GM18511 (cell line): ENCODE data around the gene DDI2.
"Not testable (repeated sequence)": the region's sequence is repeated elsewhere in the genome, so short reads cannot be mapped to it uniquely, and the experiment has no call there.

Experiments used
- ATAC-seq: cut with Tn5 transposase; IDR thresholded peaks from one replicate; pipeline ENCODE4 v1.9.1; 2021; ENCODE audit warnings: mild to moderate bottlenecking, moderate library complexity; ENCODE audit not compliant: unreplicated experiment

The DDI2 gene

GRCh38 chr1:15676688-15677661 lies 59.7 kb downstream of the DDI2 start:
- ATAC-seq, result no peak

GRCh38 chr1:15678578-15678977 lies 61.3 kb downstream of the DDI2 start:
- no peak for ATAC-seq

GRCh38 chr1:15680131-15680530 lies 62.9 kb downstream of the DDI2 start:
- ATAC-seq, result no peak

- ATAC-seq, result no peak
These were observed 63.5 kb downstream of the DDI2 start for GRCh38 chr1:15680561-15681348.

- no peak for ATAC-seq
These were observed 64.4 kb downstream of the DDI2 start for GRCh38 chr1:15681349-15682292.

GRCh38 chr1:15682936-15683341 lies 65.7 kb downstream of the DDI2 start:
- no peak for ATAC-seq

- ATAC-seq, result no peak
These were observed 66.2 kb downstream of the DDI2 start for GRCh38 chr1:15683345-15684039.

- no peak for ATAC-seq
These were observed 66.8 kb downstream of the DDI2 start, which contains the start of gene PLEKHM2 for GRCh38 chr1:15684042-15684461. TSS of gene PLEKHM2 (plus strand) at chr1:15684320. CDS start at chr1:15684559, 239 bp downstream.

GRCh38 chr1:15684468-15685291 lies 67.4 kb downstream of the DDI2 start:
- ATAC-seq, result no peak

GRCh38 chr1:15685820-15686219 lies 68.6 kb downstream of the DDI2 start:
- no peak for ATAC-seq

GRCh38 chr1:15687446-15687845 lies 70.2 kb downstream of the DDI2 start:
- no peak for ATAC-seq

- ATAC-seq, result no peak
These were observed 73.1 kb downstream of the DDI2 start for GRCh38 chr1:15690317-15690716.

- ATAC-seq, result no peak
These were observed 74.3 kb downstream of the DDI2 start for GRCh38 chr1:15691434-15692032.

- ATAC-seq, result no peak
These were observed 74.9 kb downstream of the DDI2 start for GRCh38 chr1:15692121-15692682.

GRCh38 chr1:15693371-15693770 lies 76.1 kb downstream of the DDI2 start:
- ATAC-seq, result no peak

GRCh38 chr1:15696956-15697521 lies 79.8 kb downstream of the DDI2 start:
- ATAC-seq, result peak; percentile 94

GRCh38 chr1:15698201-15698600 lies 80.9 kb downstream of the DDI2 start:
- ATAC-seq, result no peak

GRCh38 chr1:15699321-15699720 lies 82.1 kb downstream of the DDI2 start:
- ATAC-seq, result not testable (repeated sequence)
